GM19324 (cell line): ENCODE measurements around the gene PPT1.

Experiments used
- ATAC-seq: cut with Tn5 transposase; IDR thresholded peaks from one replicate; pipeline ENCODE4 v1.9.1; 2021; ENCODE audit warnings: mild to moderate bottlenecking, moderate library complexity; ENCODE audit not compliant: unreplicated experiment, low FRiP score

PPT1 gene

GRCh38 chr1:40096977-40097782, at the start of gene PPT1:
Gene PPT1 (minus strand): TSS chr1:40097252. CDS start chr1:40097238, 14 bp downstream.
- peak; percentile 76 for ATAC-seq

GRCh38 chr1:40143891-40144575, 47.0 kb upstream of the PPT1 start:
- ATAC-seq: no peak

- ATAC-seq: no peak
Measured at GRCh38 chr1:40141878-40142535, 45.0 kb upstream of the PPT1 start.

- ATAC-seq: no peak
Measured at GRCh38 chr1:40140211-40140973, 43.3 kb upstream of the PPT1 start.

GRCh38 chr1:40133839-40134238, 36.8 kb upstream of the PPT1 start:
- no peak for ATAC-seq

GRCh38 chr1:40133312-40133665, 36.2 kb upstream of the PPT1 start:
- no peak for ATAC-seq

- ATAC-seq: no peak
Measured at GRCh38 chr1:40132383-40133311, 35.6 kb upstream of the PPT1 start.

- ATAC-seq: no peak
Measured at GRCh38 chr1:40130892-40131291, 33.8 kb upstream of the PPT1 start.

GRCh38 chr1:40122855-40123254, 25.8 kb upstream of the PPT1 start:
- no peak for ATAC-seq

- no peak for ATAC-seq
Measured at GRCh38 chr1:40120128-40120527, 23.1 kb upstream of the PPT1 start.

GRCh38 chr1:40114400-40114799, 17.3 kb upstream of the PPT1 start:
- ATAC-seq: no peak

GRCh38 chr1:40110389-40110788, 13.3 kb upstream of the PPT1 start:
- no peak for ATAC-seq

GRCh38 chr1:40107290-40107959, 10.4 kb upstream of the PPT1 start:
- ATAC-seq: no peak

GRCh38 chr1:40105028-40105427, 8.0 kb upstream of the PPT1 start:
- ATAC-seq: no peak

GRCh38 chr1:40102896-40103295, 5.8 kb upstream of the PPT1 start:
- no peak for ATAC-seq

- ATAC-seq: no peak
Measured at GRCh38 chr1:40102038-40102437, 5.0 kb upstream of the PPT1 start.

GRCh38 chr1:40096646-40096976, 441 bp downstream of the PPT1 start:
- peak; percentile 22 for ATAC-seq

GRCh38 chr1:40095806-40096205, 1.2 kb downstream of the PPT1 start:
- no peak for ATAC-seq

- ATAC-seq: no peak
Measured at GRCh38 chr1:40094466-40095110, 2.5 kb downstream of the PPT1 start.
